HT-29 (cell line): ENCODE results near the gene UGT1A10. TPM values are rescaled to one million over a fixed set of nuclear protein-coding genes. Genes with fewer than 3 reads are reported as not detected.
"Not testable (repeated sequence)": the region's sequence is repeated elsewhere in the genome, so short reads cannot be mapped to it uniquely, and the experiment has no call there.

Source experiments
- DNase-seq: peaks from one replicate; pipeline ENCODE4 v3.0.0-alpha.2; 2015; ENCODE audit warnings: low spot score
- total RNA-seq: library from RNA; depleted of rRNA; stranded (reverse); fragments of >200 nt; shearing (Covaris generic); gene quantifications from 2 replicates; pipeline ENCODE4 v1.2.3, GENCODE V29; 2014

UGT1A10 gene
- total RNA-seq, 1 experiment from 2014 or later = 150 TPM

- not testable (repeated sequence) for DNase-seq
Measured at GRCh38 chr2:233736868-233737653, 100.8 kb downstream of the UGT1A10 start.

GRCh38 chr2:233740870-233741269, 104.6 kb downstream of the UGT1A10 start:
- no peak for DNase-seq

- no peak for DNase-seq
Measured at GRCh38 chr2:233743464-233744259, 107.4 kb downstream of the UGT1A10 start.

- DNase-seq = no peak
Measured at GRCh38 chr2:233745073-233745755, 109.0 kb downstream of the UGT1A10 start.

GRCh38 chr2:233745838-233746237, 109.6 kb downstream of the UGT1A10 start:
- not testable (repeated sequence) for DNase-seq

GRCh38 chr2:233746475-233747282, 110.4 kb downstream of the UGT1A10 start:
- no peak for DNase-seq

- DNase-seq = no peak
Measured at GRCh38 chr2:233747283-233747544, 111.0 kb downstream of the UGT1A10 start.

- peak; percentile 17 for DNase-seq
Measured at GRCh38 chr2:233750689-233751088, 114.4 kb downstream of the UGT1A10 start.

- DNase-seq = not testable (repeated sequence)
Measured at GRCh38 chr2:233751212-233752009, 115.2 kb downstream of the UGT1A10 start.

- no peak for DNase-seq
Measured at GRCh38 chr2:233754872-233755611, 118.8 kb downstream of the UGT1A10 start.

GRCh38 chr2:233756429-233757081, 120.3 kb downstream of the UGT1A10 start:
- DNase-seq = peak; percentile 10

- no peak for DNase-seq
Measured at GRCh38 chr2:233758141-233758540, 121.9 kb downstream of the UGT1A10 start.

GRCh38 chr2:233758849-233759248, 122.6 kb downstream of the UGT1A10 start:
- DNase-seq = no peak

- DNase-seq = peak; percentile 86
Measured at GRCh38 chr2:233760043-233760442, 123.8 kb downstream of the UGT1A10 start, which contains the start of gene UGT1A1. Gene UGT1A1 (plus strand): TSS chr2:233760270. CDS start chr2:233760288, 18 bp downstream.

GRCh38 chr2:233761040-233761769, 125.0 kb downstream of the UGT1A10 start:
- DNase-seq = no peak

GRCh38 chr2:233764264-233764663, 128.0 kb downstream of the UGT1A10 start:
- DNase-seq = no peak

GRCh38 chr2:233764761-233765160, 128.5 kb downstream of the UGT1A10 start:
- no peak for DNase-seq

- no peak for DNase-seq
Measured at GRCh38 chr2:233766416-233766815, 130.2 kb downstream of the UGT1A10 start.

GRCh38 chr2:233768076-233768475, 131.8 kb downstream of the UGT1A10 start:
- DNase-seq = no peak
